Activated CD4-positive, alpha-beta T cell treated with anti-CD3 and anti-CD28 coated beads, Interleukin-2, amount 50 U/mL, for 16 hours (primary cell): Measurements from ENCODE around the gene ARID3A.
A peak's percentile ranks its signal among the peaks of the same experiment; 100 is the strongest.
"Not testable (repeated sequence)": the region's sequence is repeated elsewhere in the genome, so short reads cannot be mapped to it uniquely, and the experiment has no call there.

ENCODE experiments used
- DNase-seq: peaks from one replicate; pipeline ENCODE4 v3.0.0-alpha.2; 2020

Gene ARID3A

DNA sequence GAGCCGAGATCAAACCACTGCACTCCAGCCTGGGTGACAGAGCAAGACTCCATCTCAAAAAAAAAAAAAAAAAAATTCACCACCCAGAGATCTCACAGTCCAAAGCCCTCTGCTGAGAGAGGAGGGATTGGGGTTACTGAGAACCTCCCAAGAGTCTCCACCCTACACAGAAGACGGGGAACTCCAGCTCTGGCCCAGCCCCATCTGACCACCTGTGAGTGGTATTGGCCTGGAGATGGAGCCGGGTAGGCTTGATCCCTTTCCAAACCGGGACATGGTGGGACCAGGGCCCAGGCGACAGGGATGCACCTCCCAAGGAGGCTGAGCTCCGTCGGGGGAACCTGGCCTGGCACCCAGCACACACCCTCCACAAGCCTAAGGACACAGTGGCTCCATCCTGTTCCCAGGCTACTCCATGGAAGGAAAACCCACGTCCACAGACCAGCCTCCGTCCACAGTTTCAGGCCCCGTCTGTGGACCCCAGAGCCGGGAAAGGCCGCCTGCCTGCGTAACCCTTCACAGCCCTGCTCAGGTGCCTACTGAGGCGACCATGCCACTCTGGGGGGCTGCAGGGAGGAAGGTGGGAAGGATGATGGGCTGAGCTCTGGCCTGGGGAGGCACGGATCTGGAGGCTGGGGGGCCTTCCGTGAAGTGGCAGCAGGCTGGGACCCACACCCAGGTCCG, 93.2 kb downstream of the ARID3A start:
- no peak for DNase-seq

GRCh38 chr19:1019616-1019961, 93.8 kb downstream of the ARID3A start:
- DNase-seq = no peak

DNA sequence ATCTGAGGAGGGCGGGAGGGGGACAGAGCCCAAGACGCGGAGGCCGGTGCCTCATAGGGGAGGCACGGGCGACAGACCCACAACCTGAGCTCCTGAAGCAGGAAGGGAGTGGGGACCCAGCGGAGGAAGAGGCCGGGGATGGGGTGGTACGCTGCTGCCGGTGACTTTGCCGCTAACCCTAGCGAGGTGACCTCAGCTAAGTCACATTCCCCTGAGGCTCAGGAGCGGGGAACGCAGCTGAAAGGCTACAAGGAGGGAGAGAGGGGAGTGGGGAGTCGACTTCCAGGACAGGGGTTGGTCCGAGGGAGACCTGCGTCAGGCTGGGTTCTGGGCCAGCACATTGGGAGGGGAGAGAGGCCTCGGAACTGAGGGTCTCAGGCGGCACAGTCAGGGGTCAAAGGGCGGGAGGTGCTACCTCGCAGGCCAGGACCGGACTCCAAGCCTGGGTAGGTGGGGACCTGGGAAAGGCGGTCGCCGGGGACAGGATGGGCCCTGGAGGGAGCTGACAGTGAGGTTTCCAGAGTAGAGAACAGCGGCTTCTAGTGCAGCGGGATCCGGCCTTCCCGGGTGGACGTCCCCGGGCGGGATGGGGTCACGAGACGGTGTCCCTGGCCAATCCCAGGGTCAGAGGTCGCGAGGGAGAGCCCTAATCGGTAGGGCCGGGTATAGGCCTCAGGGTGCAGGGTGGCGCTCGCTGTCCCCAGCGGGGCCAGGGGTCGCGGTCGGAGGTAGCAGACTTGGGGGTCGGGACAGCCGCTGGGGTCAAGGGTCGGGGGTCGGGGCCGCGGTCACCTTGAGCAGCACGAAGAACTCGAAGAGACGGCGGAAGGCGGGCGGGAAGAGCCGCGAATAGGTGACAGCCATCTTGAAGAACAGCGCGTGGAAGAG, 94.4 kb downstream of the ARID3A start:
- peak; percentile 38 for DNase-seq

DNA sequence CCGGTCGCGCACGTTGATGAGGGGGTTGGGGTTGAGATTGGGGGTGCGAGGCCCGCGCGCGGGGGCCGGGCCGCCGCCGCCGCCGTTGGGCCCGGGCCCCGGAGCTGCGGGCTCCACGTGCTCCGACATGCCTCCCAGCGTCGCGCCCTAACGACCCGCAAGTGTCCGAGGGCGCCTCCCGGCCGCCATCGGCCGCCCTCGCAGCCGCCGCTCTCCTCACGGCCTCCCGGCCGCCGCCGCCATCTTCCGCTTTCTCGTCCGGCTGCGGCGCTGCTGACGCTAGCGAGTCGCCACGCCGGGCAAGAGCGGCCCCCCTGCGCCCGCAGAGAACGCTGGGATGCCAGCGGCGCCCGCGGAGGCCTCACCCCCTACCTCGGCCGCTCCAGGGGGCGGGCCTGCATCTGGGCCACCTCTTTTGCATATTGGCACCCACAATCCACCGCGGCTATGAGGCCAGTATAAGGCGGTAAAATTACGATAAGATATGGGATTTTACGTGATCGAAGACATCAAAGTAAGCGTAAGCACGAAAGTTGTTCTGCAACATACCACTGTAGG, 95.1 kb downstream of the ARID3A start, which contains the start of gene TMEM259:
Gene TMEM259 (minus strand): TSS at position 256 of the 558 bp plus-strand sequence. CDS start 127 bp downstream, at position 129.
- peak; percentile 98 for DNase-seq

GRCh38 chr19:1023883-1024188, 98.0 kb downstream of the ARID3A start:
- DNase-seq = not testable (repeated sequence)

- peak; percentile 38 for DNase-seq
These were observed 99.2 kb downstream of the ARID3A start for GRCh38 chr19:1025080-1025479.
